Hippocampal formation (tissue), 2 donors: ENCODE results near the gene UBE2G1.
A peak's percentile ranks its signal among the peaks of the same experiment; 100 is the strongest.
"Not testable (repeated sequence)": the region's sequence is repeated elsewhere in the genome, so short reads cannot be mapped to it uniquely, and the experiment has no call there.

ENCODE experiments used
- DNase-seq, 2 donors: peaks; one replicate each; lab custom pipeline; 2025; lab: John Stamatoyannopoulos, UW

UBE2G1 gene

GRCh38 chr17:4375039-4375748 lies 8.7 kb upstream of the UBE2G1 start:
- DNase-seq, result no peak

- no peak for DNase-seq
These were observed 3.2 kb upstream of the UBE2G1 start for GRCh38 chr17:4369557-4370230.

- DNase-seq, result no peak
These were observed 1.9 kb upstream of the UBE2G1 start for GRCh38 chr17:4368341-4368740.

- DNase-seq, result not testable (repeated sequence)
These were observed 702 bp upstream of the UBE2G1 start for GRCh38 chr17:4367177-4367576.

- peak in 1 of 2 donors; percentile 29 for DNase-seq
These were observed 698 bp downstream of the UBE2G1 start for GRCh38 chr17:4365628-4366326.

GRCh38 chr17:4365103-4365627 lies 1.3 kb downstream of the UBE2G1 start:
- DNase-seq, result peak; percentile 85 to 89

- DNase-seq, result no peak
These were observed 1.8 kb downstream of the UBE2G1 start for GRCh38 chr17:4364622-4365041.

GRCh38 chr17:4362141-4362540 lies 4.3 kb downstream of the UBE2G1 start:
- no peak for DNase-seq

GRCh38 chr17:4358154-4358553 lies 8.3 kb downstream of the UBE2G1 start:
- DNase-seq, result no peak

- DNase-seq, result no peak
These were observed 8.8 kb downstream of the UBE2G1 start for GRCh38 chr17:4357671-4358070.

- DNase-seq, result no peak
These were observed 9.3 kb downstream of the UBE2G1 start for GRCh38 chr17:4357030-4357628.

GRCh38 chr17:4354862-4355514 lies 11.5 kb downstream of the UBE2G1 start:
- no peak for DNase-seq

- DNase-seq, result no peak
These were observed 12.3 kb downstream of the UBE2G1 start for GRCh38 chr17:4354206-4354605.

GRCh38 chr17:4350214-4350613 lies 16.3 kb downstream of the UBE2G1 start:
- not testable (repeated sequence) for DNase-seq

- no peak for DNase-seq
These were observed 20.8 kb downstream of the UBE2G1 start for GRCh38 chr17:4345581-4346252.

GRCh38 chr17:4344926-4345325 lies 21.5 kb downstream of the UBE2G1 start:
- DNase-seq, result no peak

GRCh38 chr17:4342535-4342934 lies 23.9 kb downstream of the UBE2G1 start:
- DNase-seq, result no peak

- no peak for DNase-seq
These were observed 24.9 kb downstream of the UBE2G1 start for GRCh38 chr17:4341616-4341977.

- no peak for DNase-seq
These were observed 25.4 kb downstream of the UBE2G1 start for GRCh38 chr17:4340914-4341615.

- no peak for DNase-seq
These were observed 31.5 kb downstream of the UBE2G1 start for GRCh38 chr17:4334776-4335584.
